ENCODE measurements around the gene EPB41L5.
"Not testable (repeated sequence)": the region's sequence is repeated elsewhere in the genome, so short reads cannot be mapped to it uniquely, and the experiment has no call there.

Gene EPB41L5

GRCh38 chr2:120199817-120200459 is 187.1 kb downstream of the EPB41L5 start:
- DNase-seq (ENCODE audit: low read depth) = not testable (repeated sequence)

GRCh38 chr2:120203251-120204021 is 190.6 kb downstream of the EPB41L5 start:
- peak; percentile 17 for DNase-seq (ENCODE audit: low read depth)

GRCh38 chr2:120204022-120204405 is 191.1 kb downstream of the EPB41L5 start:
- DNase-seq (ENCODE audit: low read depth) = no peak

DNA sequence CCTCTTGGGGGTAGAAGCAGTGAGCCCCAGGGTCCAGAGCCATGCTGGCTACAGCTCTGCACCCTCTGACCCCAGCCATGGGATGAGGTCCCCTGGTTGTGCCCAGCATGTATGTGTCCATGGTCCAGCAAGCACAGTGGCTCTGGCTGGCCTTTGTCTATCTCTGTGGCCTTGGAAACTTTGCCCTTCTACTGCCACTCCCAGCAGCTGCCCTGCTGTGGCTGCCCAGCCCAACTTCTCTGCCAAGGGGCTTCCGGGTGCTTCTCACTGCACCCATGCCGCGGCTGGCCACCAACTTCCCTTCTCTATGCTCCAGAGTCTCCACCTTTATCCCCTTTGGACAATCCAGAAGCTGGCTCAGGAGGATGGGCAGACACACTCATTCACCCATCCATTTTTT is 191.5 kb downstream of the EPB41L5 start:
- DNase-seq (ENCODE audit: low read depth) = no peak

DNA sequence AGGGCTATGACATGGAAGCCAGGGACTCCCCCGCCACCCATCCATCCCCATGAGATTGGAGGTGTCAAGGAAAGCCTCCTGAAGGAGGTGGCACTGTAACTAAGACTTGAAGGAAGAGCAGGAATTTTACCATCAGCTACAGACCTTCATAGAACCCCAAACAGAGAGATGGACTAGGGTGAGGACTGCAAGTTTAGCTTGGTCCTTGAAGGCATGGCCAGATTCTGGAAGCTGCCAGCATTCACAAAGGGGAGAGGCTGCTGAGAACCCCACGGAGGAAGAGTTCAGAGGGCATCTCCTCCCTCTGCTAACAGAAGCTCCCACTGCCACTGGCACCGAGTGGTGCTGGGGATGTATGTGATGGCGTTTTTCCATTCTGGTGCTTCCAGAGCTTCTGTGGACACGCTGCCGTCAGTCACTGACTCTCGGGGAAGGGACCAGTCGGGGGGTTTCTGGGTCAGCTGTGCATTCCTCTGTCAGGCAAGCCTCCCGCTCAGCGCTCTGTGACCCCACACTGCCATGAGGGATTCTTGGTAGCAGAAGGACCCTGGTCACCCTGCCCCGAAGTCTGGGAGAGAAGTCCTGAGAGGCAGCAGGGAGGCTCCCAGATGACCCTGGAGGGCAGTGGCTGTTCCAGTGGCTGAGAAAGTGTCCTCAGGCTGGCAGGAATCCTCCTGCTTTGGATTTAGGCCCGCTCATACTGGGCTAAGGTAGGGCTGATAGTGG is 192.2 kb downstream of the EPB41L5 start:
- no peak for DNase-seq (ENCODE audit: low read depth)

- no peak for DNase-seq (ENCODE audit: low read depth)
Measured at GRCh38 chr2:120206022-120206581, 193.2 kb downstream of the EPB41L5 start.

- DNase-seq (ENCODE audit: low read depth) = no peak
Measured at GRCh38 chr2:120208381-120209353, 195.8 kb downstream of the EPB41L5 start.

DNA sequence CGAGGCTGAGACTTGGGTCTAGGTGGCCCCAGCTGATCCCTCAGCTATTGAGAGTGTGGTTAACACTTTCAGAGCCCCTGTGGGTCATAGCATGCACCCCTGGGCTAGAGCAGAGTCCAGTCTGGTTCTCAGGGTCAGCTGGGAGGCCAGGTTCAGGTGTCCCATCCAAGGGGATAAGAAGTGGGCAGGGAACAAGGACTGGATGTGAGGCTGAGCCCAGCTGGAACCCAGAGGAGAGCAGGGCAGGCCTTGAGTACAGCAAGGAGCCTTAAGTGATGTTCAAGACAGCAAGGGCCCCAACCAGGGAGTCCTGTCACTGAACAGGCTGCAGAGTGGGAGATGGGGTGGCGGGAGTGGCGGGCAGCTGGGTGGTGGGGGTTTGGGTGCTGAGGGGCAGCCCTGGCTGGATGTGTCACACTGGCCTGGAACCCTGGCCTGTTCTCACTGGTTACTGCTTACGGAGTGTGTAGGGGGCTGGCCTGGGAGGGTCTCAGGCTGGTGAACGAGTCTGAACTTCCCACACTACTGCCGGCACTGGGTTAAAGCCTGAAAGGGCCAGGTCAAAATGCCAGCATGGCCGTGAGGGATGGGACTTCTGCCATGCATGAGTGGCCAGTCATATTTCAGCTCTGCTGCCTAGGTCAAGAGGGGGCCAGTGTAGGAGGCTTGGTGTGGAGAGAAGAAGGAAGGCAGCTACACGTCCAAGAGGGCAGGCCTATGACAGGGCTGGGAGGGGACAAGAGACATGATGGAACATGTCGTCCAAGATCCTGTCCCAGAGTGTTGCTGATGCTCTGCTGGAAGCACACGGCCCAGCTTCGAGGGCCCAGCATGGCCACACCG is 196.8 kb downstream of the EPB41L5 start:
- DNase-seq (ENCODE audit: low read depth) = no peak

DNA sequence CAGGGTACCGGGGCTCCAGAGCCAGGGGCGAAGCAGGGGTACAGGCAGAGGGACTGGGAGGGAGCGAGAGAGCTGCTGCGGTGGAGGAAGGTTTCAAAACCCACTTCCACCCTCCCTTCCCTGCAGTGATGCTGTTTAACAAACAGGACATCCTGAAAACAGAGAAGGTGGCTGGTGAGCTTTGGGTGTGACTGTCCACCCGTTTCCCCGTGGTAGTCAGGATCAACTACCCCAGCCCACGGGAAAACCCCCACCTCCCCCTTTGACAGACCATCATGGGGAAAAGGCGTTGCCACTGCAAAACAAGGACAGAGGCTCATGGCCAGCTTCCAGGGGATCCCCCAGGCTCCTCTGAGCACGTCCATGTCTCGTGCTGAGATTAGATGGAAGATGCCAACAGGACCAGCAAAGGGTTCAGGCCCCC is 197.4 kb downstream of the EPB41L5 start:
- no peak for DNase-seq (ENCODE audit: low read depth)

- no peak for DNase-seq (ENCODE audit: low read depth)
Measured at GRCh38 chr2:120218181-120218580, 205.3 kb downstream of the EPB41L5 start.

GRCh38 chr2:120219291-120219690 is 206.4 kb downstream of the EPB41L5 start:
- DNase-seq (ENCODE audit: low read depth) = no peak

DNA sequence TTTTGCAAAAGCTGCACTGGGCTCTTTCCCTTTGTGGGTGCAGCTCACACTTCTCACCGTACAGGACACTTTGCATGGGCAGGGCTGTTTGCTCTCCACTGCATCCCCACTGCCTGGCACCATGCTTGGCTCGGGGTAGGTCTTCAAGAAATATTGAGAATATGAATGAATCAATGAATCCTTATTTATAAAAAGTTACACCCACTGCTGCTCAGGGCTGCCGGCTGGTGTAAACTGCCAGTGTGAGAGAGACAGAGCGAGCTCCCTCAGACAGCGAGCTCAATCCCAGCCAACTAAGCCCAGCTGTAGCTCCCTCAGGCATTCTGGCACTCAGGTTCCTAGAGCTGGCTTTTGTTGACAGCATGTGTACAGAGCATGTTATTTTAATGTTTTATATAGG is 206.9 kb downstream of the EPB41L5 start:
- DNase-seq (ENCODE audit: low read depth) = no peak

DNA sequence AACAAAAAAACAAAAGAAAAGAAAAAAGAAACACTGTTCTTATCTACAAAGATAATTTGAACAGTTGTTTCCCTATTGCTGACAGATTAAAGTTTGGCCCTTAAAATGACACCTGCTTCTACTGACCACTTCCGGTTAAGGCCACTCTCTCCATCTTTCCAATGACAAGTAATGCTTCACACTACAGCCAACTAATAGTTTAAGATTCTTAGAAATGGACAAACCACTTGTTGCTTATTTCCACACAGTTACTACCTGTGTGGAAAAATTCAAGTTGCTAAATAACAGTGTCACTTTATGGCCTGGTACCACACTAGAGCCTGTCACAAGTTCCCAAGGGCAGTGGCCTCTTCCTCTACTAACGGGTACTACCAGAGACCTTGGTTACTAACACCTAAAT is 207.9 kb downstream of the EPB41L5 start:
- DNase-seq (ENCODE audit: low read depth) = no peak

DNA sequence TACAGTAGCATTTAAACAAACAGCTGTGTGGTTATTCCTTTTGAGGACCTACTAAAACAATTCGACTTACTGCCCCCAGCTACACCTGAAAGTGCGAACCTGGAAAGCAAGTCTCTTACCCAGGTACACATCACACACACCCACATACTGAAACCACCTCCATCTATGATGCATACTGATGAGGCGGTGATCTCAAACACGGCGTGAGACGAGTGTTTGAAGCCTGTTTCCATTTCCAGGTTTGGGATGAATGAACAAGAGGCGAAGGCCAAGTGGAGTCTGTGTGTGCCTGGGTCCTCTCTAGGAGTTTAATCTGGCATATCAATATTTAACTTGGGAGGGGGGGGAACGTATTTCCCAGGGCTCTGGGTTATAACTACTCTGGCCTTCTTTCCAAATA is 208.7 kb downstream of the EPB41L5 start:
- no peak for DNase-seq (ENCODE audit: low read depth)

DNA sequence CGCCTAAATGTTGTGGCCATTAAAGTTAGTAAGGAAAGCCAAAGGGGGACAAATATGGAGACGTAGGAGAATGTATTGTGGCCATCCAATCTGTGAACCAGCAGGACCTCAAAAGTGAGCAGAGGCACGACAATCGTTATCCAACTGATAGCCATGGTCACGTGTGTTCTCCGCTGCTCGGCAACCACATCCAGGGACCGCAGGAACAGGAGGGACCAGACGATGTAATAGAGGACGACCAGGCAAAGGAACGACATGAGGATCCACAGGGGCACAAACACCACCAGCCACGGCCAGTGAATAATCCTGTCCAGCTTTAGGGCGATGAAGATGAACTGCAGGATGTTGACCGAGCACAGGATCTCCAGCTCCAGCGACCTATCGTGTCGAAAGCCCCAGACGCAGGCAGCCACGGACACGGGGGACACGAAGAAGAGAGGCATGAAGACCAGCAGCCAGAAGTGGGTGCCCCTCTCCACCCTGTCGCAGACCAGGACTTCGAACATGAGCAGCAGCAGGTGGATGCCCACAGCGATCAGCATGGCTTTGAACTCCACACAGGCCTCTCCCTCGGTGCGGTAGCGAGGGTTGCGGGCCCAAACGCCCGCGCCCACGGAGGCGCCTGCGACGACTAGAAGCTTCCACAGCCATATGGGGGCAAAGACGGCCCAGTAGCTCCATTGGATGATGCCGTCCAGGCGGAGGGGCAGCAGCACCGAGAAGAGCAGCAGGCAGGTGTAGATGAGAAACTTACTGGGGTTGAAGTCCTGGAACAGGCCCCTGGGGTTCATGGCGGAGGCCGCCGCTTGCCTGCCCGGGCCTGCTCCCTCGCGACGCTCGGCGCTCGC is 209.5 kb downstream of the EPB41L5 start:
- DNase-seq (ENCODE audit: low read depth) = no peak

DNA sequence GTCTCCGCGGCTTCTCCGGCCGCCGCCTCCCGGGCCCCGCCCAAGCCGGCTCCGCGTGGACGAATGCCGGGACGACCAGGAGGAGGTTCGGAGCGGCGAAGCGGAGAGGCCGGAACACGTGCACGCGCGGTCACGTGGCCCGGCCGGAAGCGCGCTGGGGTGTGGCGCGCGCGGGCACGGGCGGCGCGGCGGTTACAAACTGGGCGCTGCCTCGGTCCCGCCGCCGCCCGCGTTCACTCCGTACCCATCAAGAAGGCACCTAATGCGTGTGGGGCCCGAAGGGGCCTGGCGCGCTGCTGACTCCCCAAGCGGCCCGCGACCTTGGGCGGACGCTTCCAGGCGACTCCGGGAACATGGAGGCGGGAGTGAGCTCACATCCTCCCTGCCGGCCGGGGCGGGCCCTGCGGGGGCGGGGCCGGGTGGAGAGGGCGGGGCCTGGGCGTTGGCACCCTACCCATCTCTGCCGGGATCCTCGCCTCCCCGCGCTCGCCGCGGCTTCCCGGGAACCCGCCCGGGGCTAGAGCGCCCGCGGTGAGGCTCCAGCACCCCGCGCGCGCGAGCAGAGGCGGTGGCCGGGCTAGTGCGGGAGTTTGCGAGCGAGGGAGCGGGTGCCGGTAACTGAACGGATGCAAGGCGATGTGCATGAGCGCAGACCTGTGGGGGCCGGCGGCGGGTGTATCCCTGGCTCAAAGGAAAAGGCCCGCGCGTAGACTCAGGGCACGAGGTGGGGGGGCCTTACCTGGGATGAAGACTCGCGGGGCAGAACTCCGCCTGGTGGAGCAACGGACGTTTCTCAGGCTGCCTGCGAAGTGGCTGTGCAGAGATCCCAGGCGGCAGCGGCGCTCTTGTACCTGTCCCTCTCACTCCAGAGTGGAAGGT is 210.4 kb downstream of the EPB41L5 start, which contains the start of gene TMEM185B:
TMEM185B (minus strand) TSS at position 367 of the 879 bp plus-strand sequence. CDS start 424 bp downstream, outside the sequence.
- peak; percentile 81 for DNase-seq (ENCODE audit: low read depth)

DNA sequence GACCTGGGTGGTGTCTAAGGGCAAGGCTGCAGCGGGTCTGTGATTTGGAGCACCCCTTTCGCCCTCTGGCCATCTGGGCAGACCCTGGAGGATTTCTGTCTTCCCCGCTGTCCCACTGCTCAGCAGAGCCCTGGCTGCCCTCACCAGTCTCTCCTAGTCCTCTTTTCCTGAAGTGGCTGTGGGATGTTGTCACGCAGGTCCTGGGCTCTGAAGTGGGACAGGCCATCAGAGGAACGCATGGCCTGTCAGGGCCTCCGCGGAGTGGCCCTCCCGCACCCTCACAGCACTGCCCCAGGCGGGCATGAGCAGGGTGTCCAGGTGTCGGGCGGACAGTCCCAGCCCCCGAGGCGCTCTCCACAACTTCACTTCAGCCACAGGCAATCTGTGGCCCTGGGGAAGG is 211.4 kb downstream of the EPB41L5 start:
- no peak for DNase-seq (ENCODE audit: low read depth)

Measured in iris pigment epithelial cell (primary cell).